Activated T-cell treated with anti-CD3 and anti-CD28 coated beads, Interleukin-2, amount 50 U/mL, for 4 hours (primary cell): ENCODE data around the gene PTPN12. TPM values are rescaled to one million over a fixed set of nuclear protein-coding genes. Genes with fewer than 3 reads are reported as not detected.

ENCODE experiments used
- ATAC-seq, 2 donors: fragments of 200-7000 bp; cut with Tn5 transposase; one replicate each; pipeline ENCODE4 v1.10.0; 2021
- DNase-seq: peaks from one replicate; pipeline ENCODE4 v3.0.0-alpha.2; 2020
- H3K27me3 Mint-ChIP-seq: one replicate; pipeline ENCODE4 v1.8.0; 2021; ENCODE audit warnings: low read depth, mixed read lengths
- H3K36me3 Mint-ChIP-seq: one replicate; pipeline ENCODE4 v1.8.0; 2022; ENCODE audit warnings: mixed read lengths; ENCODE audit not compliant: insufficient read depth
- H3K4me1 Mint-ChIP-seq: one replicate; pipeline ENCODE4 v1.8.0; 2021; ENCODE audit warnings: low read depth, mixed read lengths
- H3K4me3 Mint-ChIP-seq: one replicate; pipeline ENCODE4 v1.8.0; 2021; ENCODE audit warnings: mild to moderate bottlenecking, moderate library complexity, mixed read lengths
- H3K9me3 Mint-ChIP-seq: one replicate; pipeline ENCODE4 v1.8.0; 2021; ENCODE audit warnings: mixed read lengths
- total RNA-seq, 3 donors: library from RNA; stranded (reverse); gene quantifications; one replicate each; pipeline ENCODE4 v1.2.1, GENCODE V29; 2021

The PTPN12 gene
- total RNA-seq, 3 donors from 2014 or later = 5.9 to 10.0 (median 7.2) TPM

GRCh38 chr7:77548206-77548605 lies 11.1 kb downstream of the PTPN12 start:
- no peak for ATAC-seq
- peaks cover 4% of the 10 kb centered on the region for H3K36me3 Mint-ChIP-seq
- peaks cover 3% of the 10 kb centered on the region for H3K9me3 Mint-ChIP-seq
- no peak for DNase-seq
- no peaks in the 10 kb centered on the region for H3K27me3 Mint-ChIP-seq
- H3K4me1 Mint-ChIP-seq = peaks cover 26% of the 10 kb centered on the region
- no peak overlapping the region for H3K4me3 Mint-ChIP-seq

- DNase-seq (no peak), ATAC-seq (no peak)
- peaks cover 17% of the 10 kb centered on the region for H3K4me1 Mint-ChIP-seq
- peaks cover 8% of the 10 kb centered on the region for H3K9me3 Mint-ChIP-seq
- H3K36me3 Mint-ChIP-seq = peaks cover 4% of the 10 kb centered on the region
- no peaks in the 10 kb centered on the region for H3K27me3 Mint-ChIP-seq
- no peak overlapping the region for H3K4me3 Mint-ChIP-seq
Measured at GRCh38 chr7:77549106-77549870, 12.2 kb downstream of the PTPN12 start.

GRCh38 chr7:77550586-77550985 lies 13.5 kb downstream of the PTPN12 start:
- H3K36me3 Mint-ChIP-seq = peaks cover 13% of the 10 kb centered on the region
- H3K4me3 Mint-ChIP-seq = no peak overlapping the region
- peaks cover 19% of the 10 kb centered on the region for H3K4me1 Mint-ChIP-seq
- H3K9me3 Mint-ChIP-seq = peaks cover 8% of the 10 kb centered on the region
- no peaks in the 10 kb centered on the region for H3K27me3 Mint-ChIP-seq
- DNase-seq = no peak
- ATAC-seq = no peak

GRCh38 chr7:77553123-77553522 lies 16.0 kb downstream of the PTPN12 start:
- Mint-ChIP-seq H3K4me3 (no peak overlapping the region), H3K27me3 (no peaks in the 10 kb centered on the region), H3K4me1 (peaks cover 10% of the 10 kb centered on the region), H3K36me3 (peaks cover 13% of the 10 kb centered on the region), H3K9me3 (peaks cover 8% of the 10 kb centered on the region)
- ATAC-seq (no peak), DNase-seq (no peak)

- DNase-seq = no peak
- H3K4me1 Mint-ChIP-seq = peaks cover 11% of the 10 kb centered on the region
- no peak overlapping the region for H3K4me3 Mint-ChIP-seq
- no peak for ATAC-seq
- H3K36me3 Mint-ChIP-seq = peaks cover 9% of the 10 kb centered on the region
- no peaks in the 10 kb centered on the region for H3K27me3 Mint-ChIP-seq
- peaks cover 3% of the 10 kb centered on the region for H3K9me3 Mint-ChIP-seq
Measured at GRCh38 chr7:77558284-77558967, 21.3 kb downstream of the PTPN12 start.

GRCh38 chr7:77561352-77561751 lies 24.3 kb downstream of the PTPN12 start:
- Mint-ChIP-seq H3K4me3 (no peak overlapping the region), H3K4me1 (peaks cover 12% of the 10 kb centered on the region), H3K36me3 (peaks cover 1% of the 10 kb centered on the region), H3K9me3 (no peaks in the 10 kb centered on the region), H3K27me3 (no peaks in the 10 kb centered on the region)
- DNase-seq = no peak
- no peak for ATAC-seq

GRCh38 chr7:77563275-77563674 lies 26.2 kb downstream of the PTPN12 start:
- H3K4me3 Mint-ChIP-seq = no peak overlapping the region
- no peak for ATAC-seq
- DNase-seq = no peak
- no peaks in the 10 kb centered on the region for H3K9me3 Mint-ChIP-seq
- peaks cover 1% of the 10 kb centered on the region for H3K36me3 Mint-ChIP-seq
- H3K27me3 Mint-ChIP-seq = no peaks in the 10 kb centered on the region
- peaks cover 12% of the 10 kb centered on the region for H3K4me1 Mint-ChIP-seq

- ATAC-seq (no peak), DNase-seq (no peak)
- no peaks in the 10 kb centered on the region for H3K27me3 Mint-ChIP-seq
- no peaks in the 10 kb centered on the region for H3K9me3 Mint-ChIP-seq
- H3K4me3 Mint-ChIP-seq = no peak overlapping the region
- peaks cover 10% of the 10 kb centered on the region for H3K4me1 Mint-ChIP-seq
- H3K36me3 Mint-ChIP-seq = peaks cover 4% of the 10 kb centered on the region
Measured at GRCh38 chr7:77565917-77566316, 28.8 kb downstream of the PTPN12 start.

- Mint-ChIP-seq H3K4me1 (peaks cover 7% of the 10 kb centered on the region), H3K9me3 (no peaks in the 10 kb centered on the region), H3K4me3 (no peak overlapping the region), H3K27me3 (no peaks in the 10 kb centered on the region), H3K36me3 (peaks cover 4% of the 10 kb centered on the region)
- ATAC-seq = no peak
- DNase-seq = no peak
Measured at GRCh38 chr7:77566421-77566820, 29.3 kb downstream of the PTPN12 start.

GRCh38 chr7:77569514-77570232 lies 32.6 kb downstream of the PTPN12 start:
- ATAC-seq (no peak), DNase-seq (no peak)
- H3K27me3 Mint-ChIP-seq = no peaks in the 10 kb centered on the region
- peaks cover 5% of the 10 kb centered on the region for H3K4me1 Mint-ChIP-seq
- no peaks in the 10 kb centered on the region for H3K9me3 Mint-ChIP-seq
- peaks cover 6% of the 10 kb centered on the region for H3K36me3 Mint-ChIP-seq
- H3K4me3 Mint-ChIP-seq = no peak overlapping the region

GRCh38 chr7:77570330-77571011 lies 33.4 kb downstream of the PTPN12 start:
- Mint-ChIP-seq H3K36me3 (peaks cover 7% of the 10 kb centered on the region), H3K9me3 (no peaks in the 10 kb centered on the region), H3K4me1 (peaks cover 4% of the 10 kb centered on the region), H3K27me3 (no peaks in the 10 kb centered on the region), H3K4me3 (no peak overlapping the region)
- no peak for ATAC-seq
- DNase-seq = no peak

- no peaks in the 10 kb centered on the region for H3K27me3 Mint-ChIP-seq
- H3K36me3 Mint-ChIP-seq = peaks cover 5% of the 10 kb centered on the region
- no peaks in the 10 kb centered on the region for H3K9me3 Mint-ChIP-seq
- ATAC-seq (no peak), DNase-seq (no peak)
- peaks cover 2% of the 10 kb centered on the region for H3K4me1 Mint-ChIP-seq
- no peak overlapping the region for H3K4me3 Mint-ChIP-seq
Measured at GRCh38 chr7:77571801-77572200, 34.7 kb downstream of the PTPN12 start.

GRCh38 chr7:77575187-77575586 lies 38.1 kb downstream of the PTPN12 start:
- no peaks in the 10 kb centered on the region for H3K27me3 Mint-ChIP-seq
- peaks cover 7% of the 10 kb centered on the region for H3K36me3 Mint-ChIP-seq
- H3K9me3 Mint-ChIP-seq = no peaks in the 10 kb centered on the region
- H3K4me1 Mint-ChIP-seq = no peaks in the 10 kb centered on the region
- no peak for DNase-seq
- no peak for ATAC-seq
- no peak overlapping the region for H3K4me3 Mint-ChIP-seq

- Mint-ChIP-seq H3K36me3 (peaks cover 12% of the 10 kb centered on the region), H3K9me3 (no peaks in the 10 kb centered on the region), H3K27me3 (no peaks in the 10 kb centered on the region), H3K4me3 (no peak overlapping the region), H3K4me1 (no peaks in the 10 kb centered on the region)
- no peak for ATAC-seq
- DNase-seq = no peak
Measured at GRCh38 chr7:77576856-77577255, 39.8 kb downstream of the PTPN12 start.
